A673 (cell line): Measurements from ENCODE around the gene ALDOB. TPM values are rescaled to one million over a fixed set of nuclear protein-coding genes. Genes with fewer than 3 reads are reported as not detected.

Source experiments
- BruUV-seq: library from RNA; stranded (reverse); fragments of 400-500 nt; replicated peaks from 2 replicates; lab custom pipeline; 2021; lab: Mats Ljungman, UMichigan
- CTCF ChIA-PET: fragments of 300-600 bp; sonication (Branson Sonifier 250); formaldehyde crosslinking; loops from one replicate; lab custom pipeline; 2022; ENCODE audit warnings: antibody characterized with exemption; lab: Charles Lee
- POLR2A ChIA-PET: fragments of 300-600 bp; sonication (Branson Sonifier 250); formaldehyde crosslinking; loops from one replicate; lab custom pipeline; 2022; ENCODE audit warnings: antibody characterized with exemption; ENCODE audit not compliant: low non-redundant PET; lab: Charles Lee
- DNase-seq: peaks from one replicate; pipeline ENCODE4 v3.0.0-alpha.2; 2015; ENCODE audit warnings: low spot score
- H3K27ac ChIP-seq: fragments of 200-600 bp; sonication (generic); 2 replicates; pipeline ENCODE4 v1.5.1; 2016; ENCODE audit warnings: mixed run types, low read depth, mild to moderate bottlenecking, mixed read lengths, antibody characterized with exemption, low read length; ENCODE audit not compliant: poor library complexity, severe bottlenecking
- H3K27me3 ChIP-seq: fragments of 200-600 bp; sonication (generic); replicated peaks from 2 replicates; pipeline ENCODE4 v1.6.1; 2017; ENCODE audit warnings: mixed run types, low read depth, mild to moderate bottlenecking, mixed read lengths, antibody characterized with exemption, low read length; ENCODE audit not compliant: insufficient read depth, poor library complexity
- H3K36me3 ChIP-seq: fragments of 200-600 bp; sonication (generic); 2 replicates; pipeline ENCODE4 v1.6.1; 2016; ENCODE audit warnings: mixed run types, mild to moderate bottlenecking, mixed read lengths, antibody characterized with exemption, low read length; ENCODE audit not compliant: insufficient read depth, poor library complexity, severe bottlenecking
- H3K4me1 ChIP-seq: fragments of 200-600 bp; sonication (generic); 2 replicates; pipeline ENCODE4 v1.6.1; 2017; ENCODE audit warnings: mixed run types, mild to moderate bottlenecking, mixed read lengths, antibody characterized with exemption, low read length; ENCODE audit not compliant: insufficient read depth, poor library complexity, severe bottlenecking
- H3K4me3 ChIP-seq: fragments of 200-600 bp; sonication (generic); 2 replicates; pipeline ENCODE4 v1.5.1; 2016; ENCODE audit warnings: low read depth, mixed run types, mild to moderate bottlenecking, mixed read lengths, low read length; ENCODE audit not compliant: poor library complexity, severe bottlenecking
- H3K9me3 ChIP-seq: fragments of 200-600 bp; sonication (generic); 2 replicates; pipeline ENCODE4 v1.6.1; 2016; ENCODE audit warnings: mixed run types, low read depth, mild to moderate bottlenecking, mixed read lengths, antibody characterized with exemption, low read length; ENCODE audit not compliant: poor library complexity, severe bottlenecking
- EZH2 ChIP-seq: fragments of 200-600 bp; sonication (generic); IDR thresholded peaks from 2 replicates; pipeline ENCODE4 v1.6.1; 2017; ENCODE audit warnings: borderline replicate concordance, low read depth, mild to moderate bottlenecking, mixed read lengths, antibody characterized with exemption, low read length; ENCODE audit not compliant: poor library complexity, severe bottlenecking
- intact Hi-C: fragments of 100-400 bp; cut with micrococcal nuclease; formaldehyde crosslinking; loops from one replicate; pipeline ENCODE4 v1.10.0; 2022; ENCODE audit not compliant: unreplicated experiment
- total RNA-seq: library from RNA; stranded (reverse); gene quantifications from 2 replicates; pipeline ENCODE4 v1.2.3, GENCODE V29; 2021
- TF ChIP-seq, protein P1 (sequence below): fragments of 300-800, 200-600 bp; sonication (generic); conservative IDR thresholded peaks from 2 replicates; pipeline ENCODE4 v1.5.1; 2017; ENCODE audit warnings: low read depth, mild to moderate bottlenecking, antibody characterized with exemption, low read length, moderate library complexity, mixed read lengths

The ALDOB gene
- total RNA-seq, 1 experiment from 2014 or later, result not detected

DNA sequence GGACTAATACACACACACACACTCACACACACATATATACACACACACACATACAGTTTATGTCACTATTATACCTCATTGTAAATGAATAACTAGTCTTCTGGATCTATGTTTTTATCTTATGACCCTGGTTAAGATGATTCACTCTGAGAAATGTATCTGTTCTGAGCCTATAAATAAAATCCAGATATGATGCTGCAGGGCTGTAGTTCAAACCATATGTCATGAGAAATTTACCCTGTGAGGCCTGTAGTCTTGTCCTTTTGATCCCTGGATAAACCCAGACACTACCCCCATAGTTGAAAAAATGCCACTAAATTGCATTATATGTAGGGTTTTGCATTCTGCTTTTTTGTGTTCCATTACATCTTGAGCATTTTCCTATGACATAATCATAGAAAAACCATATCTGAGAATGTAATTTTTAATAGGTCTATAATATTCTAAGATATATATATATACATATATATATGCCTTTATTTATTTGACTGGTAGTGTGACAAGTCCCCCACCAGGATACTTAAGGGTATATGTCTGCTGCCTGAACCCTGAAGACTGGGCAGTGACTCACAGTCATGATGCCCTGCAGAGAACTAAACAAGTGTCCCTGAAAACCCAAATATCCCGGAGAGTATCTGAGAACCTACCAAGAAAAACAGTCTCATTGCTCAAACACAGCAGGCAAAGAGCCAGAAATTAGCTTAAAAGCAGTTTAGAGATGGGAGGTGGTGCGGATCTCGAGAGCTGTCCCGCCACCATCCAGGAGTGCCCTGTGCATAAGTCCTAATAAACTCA is 18.4 kb upstream of the ALDOB start:
- CTCF ChIA-PET, result no interaction called here
- no peaks in the 10 kb centered on the region for H3K9me3 ChIP-seq
- TF ChIP-seq, protein P1, sequence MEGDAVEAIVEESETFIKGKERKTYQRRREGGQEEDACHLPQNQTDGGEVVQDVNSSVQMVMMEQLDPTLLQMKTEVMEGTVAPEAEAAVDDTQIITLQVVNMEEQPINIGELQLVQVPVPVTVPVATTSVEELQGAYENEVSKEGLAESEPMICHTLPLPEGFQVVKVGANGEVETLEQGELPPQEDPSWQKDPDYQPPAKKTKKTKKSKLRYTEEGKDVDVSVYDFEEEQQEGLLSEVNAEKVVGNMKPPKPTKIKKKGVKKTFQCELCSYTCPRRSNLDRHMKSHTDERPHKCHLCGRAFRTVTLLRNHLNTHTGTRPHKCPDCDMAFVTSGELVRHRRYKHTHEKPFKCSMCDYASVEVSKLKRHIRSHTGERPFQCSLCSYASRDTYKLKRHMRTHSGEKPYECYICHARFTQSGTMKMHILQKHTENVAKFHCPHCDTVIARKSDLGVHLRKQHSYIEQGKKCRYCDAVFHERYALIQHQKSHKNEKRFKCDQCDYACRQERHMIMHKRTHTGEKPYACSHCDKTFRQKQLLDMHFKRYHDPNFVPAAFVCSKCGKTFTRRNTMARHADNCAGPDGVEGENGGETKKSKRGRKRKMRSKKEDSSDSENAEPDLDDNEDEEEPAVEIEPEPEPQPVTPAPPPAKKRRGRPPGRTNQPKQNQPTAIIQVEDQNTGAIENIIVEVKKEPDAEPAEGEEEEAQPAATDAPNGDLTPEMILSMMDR, result no peak
- no peak for TF ChIP-seq EZH2
- intact Hi-C loops, result no loop called here
- no peaks in the 10 kb centered on the region for H3K36me3 ChIP-seq
- H3K27ac ChIP-seq, result no peak overlapping the region
- POLR2A ChIA-PET, result no interaction called here
- no peak for DNase-seq
- BruUV-seq, result no TSS peak
- H3K4me1 ChIP-seq, result no peaks in the 10 kb centered on the region
- H3K4me3 ChIP-seq, result no peak overlapping the region
- peaks cover 27% of the 10 kb centered on the region for H3K27me3 ChIP-seq

DNA sequence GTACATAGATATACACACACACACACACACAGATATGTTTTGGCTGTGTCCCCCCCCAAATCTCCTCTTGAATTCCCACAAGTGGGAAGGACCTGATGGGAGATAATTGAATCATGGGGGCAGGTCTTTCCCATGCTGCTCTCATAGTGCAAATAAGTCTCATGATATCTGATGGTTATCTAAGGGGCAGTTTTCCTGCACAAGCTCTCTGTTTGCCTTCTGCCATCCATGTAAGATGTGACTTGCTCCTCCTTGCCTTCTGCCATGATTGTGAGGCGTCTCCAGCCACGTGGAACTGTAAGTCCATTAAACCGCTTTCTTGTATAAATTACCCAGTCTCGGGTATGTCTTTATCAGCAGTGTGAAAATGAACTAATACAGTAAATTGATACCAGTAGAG is 15.9 kb upstream of the ALDOB start:
- no TSS peak for BruUV-seq
- H3K36me3 ChIP-seq, result no peaks in the 10 kb centered on the region
- POLR2A ChIA-PET, result no interaction called here
- H3K27ac ChIP-seq, result no peak overlapping the region
- H3K9me3 ChIP-seq, result no peaks in the 10 kb centered on the region
- H3K4me3 ChIP-seq, result no peak overlapping the region
- intact Hi-C loops, result no loop called here
- H3K27me3 ChIP-seq, result peaks cover 44% of the 10 kb centered on the region
- TF ChIP-seq EZH2, result no peak
- TF ChIP-seq, protein P1, result no peak
- no peak for DNase-seq
- no peaks in the 10 kb centered on the region for H3K4me1 ChIP-seq
- CTCF ChIA-PET, result no interaction called here

DNA sequence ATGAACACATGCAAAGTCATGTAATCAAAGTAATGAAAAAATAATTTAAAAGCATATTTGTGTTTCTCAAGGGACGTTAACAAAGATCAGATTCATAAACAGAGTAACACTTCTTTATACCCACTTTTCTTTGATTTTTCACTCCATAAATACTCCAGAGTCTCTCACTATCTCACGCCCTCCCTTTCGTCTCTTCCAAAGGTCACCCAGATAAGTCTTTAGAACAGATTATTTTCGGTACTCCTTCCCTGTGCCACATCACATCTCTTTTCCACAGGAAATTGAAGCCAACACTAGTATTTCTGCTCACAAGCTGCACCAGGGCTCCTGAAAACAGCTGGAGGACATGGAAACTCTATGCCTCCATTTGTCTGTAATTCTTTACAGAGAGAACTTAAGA is 15.4 kb upstream of the ALDOB start:
- no peak for DNase-seq
- TF ChIP-seq, protein P1, result no peak
- Histone ChIP-seq H3K27me3 (peaks cover 44% of the 10 kb centered on the region), H3K36me3 (no peaks in the 10 kb centered on the region), H3K27ac (no peak overlapping the region), H3K9me3 (no peaks in the 10 kb centered on the region), H3K4me3 (no peak overlapping the region), H3K4me1 (no peaks in the 10 kb centered on the region)
- CTCF ChIA-PET, result no interaction called here
- intact Hi-C loops, result no loop called here
- POLR2A ChIA-PET, result no interaction called here
- BruUV-seq, result no TSS peak
